ENCODE data around the gene ZNF606.
A peak's percentile ranks its signal among the peaks of the same experiment; 100 is the strongest.

Gene ZNF606
- 17.3 reads per million, percentile 43 among the genes with 10 or more reads in this experiment for total RNA-seq

GRCh38 chr19:58002384-58003173 is at the start of gene ZNF606:
ZNF606 (minus strand) TSS chr19:58002820; CDS start chr19:58001319, 1,501 bp downstream.
- peak; percentile 74 for DNase-seq

GRCh38 chr19:58052256-58052655 is 49.6 kb upstream of the ZNF606 start:
- DNase-seq: no peak

GRCh38 chr19:58047672-58048071 is 45.1 kb upstream of the ZNF606 start:
- DNase-seq: no peak

- DNase-seq: no peak
These were observed 44.2 kb upstream of the ZNF606 start for GRCh38 chr19:58046856-58047255.

GRCh38 chr19:58045411-58046050 is 42.9 kb upstream of the ZNF606 start:
- DNase-seq: no peak

- no peak for DNase-seq
These were observed 42.3 kb upstream of the ZNF606 start for GRCh38 chr19:58044886-58045285.

- no peak for DNase-seq
These were observed 41.8 kb upstream of the ZNF606 start for GRCh38 chr19:58044391-58044790.

- DNase-seq: no peak
These were observed 40.1 kb upstream of the ZNF606 start for GRCh38 chr19:58042495-58043340.

- no peak for DNase-seq
These were observed 38.3 kb upstream of the ZNF606 start for GRCh38 chr19:58040751-58041525.

GRCh38 chr19:58038688-58039204 is 36.1 kb upstream of the ZNF606 start:
- DNase-seq: no peak

- no peak for DNase-seq
These were observed 35.5 kb upstream of the ZNF606 start for GRCh38 chr19:58037927-58038687.

GRCh38 chr19:58035863-58036262 is 33.2 kb upstream of the ZNF606 start:
- DNase-seq: no peak

GRCh38 chr19:58034477-58034793 is 31.8 kb upstream of the ZNF606 start:
- no peak for DNase-seq

GRCh38 chr19:58033741-58034476 is 31.3 kb upstream of the ZNF606 start, which contains the start of gene ZSCAN1:
ZSCAN1 (plus strand) TSS chr19:58034025; CDS start chr19:58037837, 3,812 bp downstream.
- no peak for DNase-seq

- DNase-seq: no peak
These were observed 22.0 kb upstream of the ZNF606 start for GRCh38 chr19:58024661-58025060.

- DNase-seq: no peak
These were observed 19.7 kb upstream of the ZNF606 start for GRCh38 chr19:58022283-58022660.

- DNase-seq: peak; percentile 15
These were observed 19.1 kb upstream of the ZNF606 start for GRCh38 chr19:58021541-58022282.

- no peak for DNase-seq
These were observed 17.5 kb upstream of the ZNF606 start for GRCh38 chr19:58020129-58020528.

GRCh38 chr19:58014141-58014540 is 11.5 kb upstream of the ZNF606 start:
- no peak for DNase-seq

GRCh38 chr19:58010507-58010906 is 7.9 kb upstream of the ZNF606 start:
- DNase-seq: no peak
